Ishikawa (cell line): ENCODE data around the gene ADCY9.

Experiments used
- EP300 ChIP-seq: IDR thresholded peaks from 2 replicates; pipeline ENCODE4 v1.6.1; 2012; ENCODE audit warnings: borderline replicate concordance
- FOXM1 ChIP-seq: IDR thresholded peaks from 2 replicates; pipeline ENCODE4 v1.6.1; 2012; ENCODE audit warnings: low read depth, borderline replicate concordance
- MAX ChIP-seq: IDR thresholded peaks from 2 replicates; pipeline ENCODE4 v1.6.1; 2012
- NFIC ChIP-seq: IDR thresholded peaks from 2 replicates; pipeline ENCODE4 v1.6.1; 2012
- RAD21 ChIP-seq: IDR thresholded peaks from 2 replicates; pipeline ENCODE4 v1.6.1; 2012; ENCODE audit warnings: low read depth
- REST ChIP-seq: IDR thresholded peaks from 2 replicates; pipeline ENCODE4 v1.6.1; 2012; ENCODE audit warnings: low read depth, mild to moderate bottlenecking
- TAF1 ChIP-seq: IDR thresholded peaks from 2 replicates; pipeline ENCODE4 v1.6.1; 2012; ENCODE audit warnings: low read depth, mild to moderate bottlenecking
- TEAD4 ChIP-seq: IDR thresholded peaks from 2 replicates; pipeline ENCODE4 v1.6.1; 2012
- USF1 ChIP-seq: IDR thresholded peaks from 2 replicates; pipeline ENCODE4 v1.6.1; 2012
- YY1 ChIP-seq: IDR thresholded peaks from 2 replicates; pipeline ENCODE4 v1.6.1; 2012; ENCODE audit warnings: low read depth
- ZBTB7A ChIP-seq: IDR thresholded peaks from 2 replicates; pipeline ENCODE4 v1.6.1; 2012; ENCODE audit warnings: low read depth

- TF ChIP-seq USF1 (no peak), YY1 (no peak), MAX (no peak), TAF1 (no peak), RAD21 (no peak), ZBTB7A (no peak), EP300 (no peak), REST (no peak), TEAD4 (no peak), NFIC (no peak), FOXM1 (no peak)
Measured at GRCh38 chr16:4053301-4053845, 62.9 kb downstream of the ADCY9 start.
